WERI-Rb-1 (cell line): Measurements from ENCODE around the gene CYB561D1.

Experiments used
- DNase-seq: peaks from one replicate; pipeline ENCODE4 v3.0.0-alpha.2; 2020
- H3K27ac ChIP-seq: fragments of 250-450 bp; sonication (Bioruptor Pico); 2 replicates; pipeline ENCODE4 v1.5.1; 2020; ENCODE audit warnings: mild to moderate bottlenecking, moderate library complexity
- H3K27me3 ChIP-seq: fragments of 250-450 bp; sonication (Bioruptor Pico); 2 replicates; pipeline ENCODE4 v1.5.1; 2021; ENCODE audit warnings: mild to moderate bottlenecking, low read depth, moderate library complexity; ENCODE audit not compliant: insufficient read depth, severe bottlenecking
- H3K36me3 ChIP-seq: fragments of 250-450 bp; sonication (Bioruptor Pico); 2 replicates; pipeline ENCODE4 v1.5.1; 2020; ENCODE audit warnings: mild to moderate bottlenecking, moderate library complexity
- H3K4me3 ChIP-seq: 2 replicates; pipeline ENCODE4 v1.5.1; 2011; ENCODE audit warnings: low read depth, mild to moderate bottlenecking, control low read depth, low read length
- H3K9me3 ChIP-seq: fragments of 250-450 bp; sonication (Bioruptor Pico); 2 replicates; pipeline ENCODE4 v1.5.1; 2021; ENCODE audit warnings: mild to moderate bottlenecking, moderate library complexity; ENCODE audit not compliant: severe bottlenecking
- CTCF ChIP-seq: IDR thresholded peaks from 2 replicates; pipeline ENCODE4 v1.5.1; 2011; ENCODE audit warnings: low read depth, mild to moderate bottlenecking, control low read depth, inconsistent platforms, low read length

Gene CYB561D1

DNA sequence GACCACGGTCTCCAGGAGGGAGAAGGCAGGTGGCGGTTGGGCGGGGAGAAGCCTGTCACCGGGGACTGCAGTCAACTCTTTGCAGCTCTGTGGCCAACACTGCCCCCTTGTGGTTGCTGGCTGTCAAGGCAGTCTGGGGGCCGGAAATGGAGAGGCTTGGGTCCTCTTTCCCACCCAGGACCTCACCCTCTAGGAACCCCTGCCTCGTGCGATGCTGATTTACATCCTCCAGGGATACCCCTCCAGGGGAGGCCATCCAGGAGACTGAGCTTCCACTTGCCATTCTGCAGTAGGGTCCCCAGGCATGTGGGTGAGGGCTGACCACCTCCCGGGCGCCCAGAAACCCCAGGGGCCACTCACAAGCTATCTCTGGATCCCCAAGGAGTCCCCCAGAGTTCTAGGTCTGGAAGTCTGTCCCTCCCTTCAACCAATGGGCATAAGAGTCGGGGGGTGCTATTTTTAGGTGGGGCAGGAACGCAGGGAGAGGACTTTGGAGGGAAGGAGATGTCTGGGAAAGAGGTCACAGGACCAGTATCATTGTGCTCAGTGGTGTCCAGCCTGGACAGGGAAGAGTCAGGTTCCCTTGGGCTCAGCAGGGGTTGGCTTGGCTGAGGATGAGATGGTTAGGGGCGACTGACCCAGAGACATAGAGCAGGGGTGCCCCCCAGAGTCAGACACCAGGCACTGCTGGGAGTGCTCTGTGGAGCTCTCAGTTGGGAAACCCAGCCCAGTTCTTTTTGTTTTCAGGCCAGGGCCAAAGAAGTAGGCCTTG, 38.7 kb downstream of the CYB561D1 start:
- Histone ChIP-seq H3K9me3 (no peaks in the 10 kb centered on the region), H3K36me3 (no peaks in the 10 kb centered on the region), H3K27me3 (no peaks in the 10 kb centered on the region), H3K27ac (peak overlapping the region; percentile 81), H3K4me3 (peak overlapping the region; percentile 40)
- peak; percentile 92 for DNase-seq
- TF ChIP-seq CTCF = peak; percentile 97

GRCh38 chr1:109534307-109534858, 40.5 kb downstream of the CYB561D1 start:
- TF ChIP-seq CTCF = no peak
- Histone ChIP-seq H3K36me3 (no peaks in the 10 kb centered on the region), H3K27me3 (no peaks in the 10 kb centered on the region), H3K9me3 (no peaks in the 10 kb centered on the region), H3K27ac (no peak overlapping the region), H3K4me3 (no peak overlapping the region)
- no peak for DNase-seq

GRCh38 chr1:109535481-109535880, 41.6 kb downstream of the CYB561D1 start:
- DNase-seq = no peak
- Histone ChIP-seq H3K9me3 (no peaks in the 10 kb centered on the region), H3K27me3 (no peaks in the 10 kb centered on the region), H3K27ac (peak overlapping the region; percentile 63), H3K36me3 (no peaks in the 10 kb centered on the region), H3K4me3 (no peak overlapping the region)
- no peak for TF ChIP-seq CTCF

DNA sequence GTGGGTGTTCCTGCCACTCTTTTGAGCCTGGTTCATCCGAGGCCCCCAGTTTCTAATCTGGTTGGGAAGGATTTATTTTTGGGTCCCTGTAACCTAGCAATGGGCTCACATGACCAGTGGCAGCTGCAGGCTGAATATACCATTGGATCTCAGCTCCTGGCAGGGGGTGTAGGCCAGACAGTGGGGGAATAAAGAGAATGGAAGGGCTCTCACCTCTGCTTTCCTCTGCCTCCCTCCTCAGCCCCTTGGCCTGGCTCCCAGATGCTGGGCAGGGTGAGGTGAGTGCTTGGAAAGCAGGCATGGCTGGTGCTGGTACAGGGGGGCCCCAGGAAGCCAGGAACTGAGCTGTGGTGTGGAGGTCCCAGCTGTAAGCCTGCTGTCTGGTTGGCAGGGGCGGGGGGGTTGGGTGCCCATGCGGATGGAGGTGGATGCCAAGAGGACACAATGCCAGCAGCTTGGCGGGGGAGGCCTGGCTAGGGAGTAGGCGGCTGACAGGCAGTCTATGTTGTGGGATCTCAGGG, 42.1 kb downstream of the CYB561D1 start:
- no peaks in the 10 kb centered on the region for H3K9me3 ChIP-seq
- TF ChIP-seq CTCF = no peak
- no peak overlapping the region for H3K4me3 ChIP-seq
- no peaks in the 10 kb centered on the region for H3K27me3 ChIP-seq
- H3K27ac ChIP-seq = peak overlapping the region; percentile 63
- peak; percentile 70 for DNase-seq
- H3K36me3 ChIP-seq = no peaks in the 10 kb centered on the region

GRCh38 chr1:109537450-109538178, 43.7 kb downstream of the CYB561D1 start:
- peak; percentile 47 for DNase-seq
- no peak for TF ChIP-seq CTCF

More at GRCh38 chr1:109537450-109538178, 43.7 kb downstream of the CYB561D1 start:
- Histone ChIP-seq H3K27ac (peak overlapping the region; percentile 3; the same call in 1 of the 2 replicates), H3K4me3 (no peak overlapping the region), H3K36me3 (no peaks in the 10 kb centered on the region), H3K27me3 (no peaks in the 10 kb centered on the region), H3K9me3 (no peaks in the 10 kb centered on the region)
